Ascending aorta (tissue), 2 donors: ENCODE data around the gene C19orf44. TPM values are rescaled to one million over a fixed set of nuclear protein-coding genes. Genes with fewer than 3 reads are reported as not detected.

Experiments
- DNase-seq, 2 donors: peaks; one replicate each; pipeline ENCODE4 v3.0.0-alpha.2; 2019; ENCODE audit warnings: low spot score in 2 of 2
- H3K27ac ChIP-seq, 2 donors: fragments of 200-600 bp; sonication (generic); one replicate each; pipeline ENCODE4 v1.5.1; 2016 to 2017; ENCODE audit warnings: mild to moderate bottlenecking in 1 of 2
- H3K27me3 ChIP-seq: fragments of 200-600 bp; sonication (generic); one replicate; pipeline ENCODE4 v1.5.1; 2017
- H3K36me3 ChIP-seq, 2 donors: fragments of 200-600 bp; sonication (generic); one replicate each; pipeline ENCODE4 v1.5.1; 2016
- H3K4me1 ChIP-seq, 2 donors: fragments of 200-600 bp; sonication (generic); one replicate each; pipeline ENCODE4 v1.5.1; 2016 to 2017; ENCODE audit warnings: mild to moderate bottlenecking in 1 of 2
- H3K4me3 ChIP-seq, 2 donors: fragments of 200-600 bp; sonication (generic); one replicate each; pipeline ENCODE4 v1.5.1; 2016 to 2017; ENCODE audit warnings: mild to moderate bottlenecking in 1 of 2
- H3K9me3 ChIP-seq, 2 donors: fragments of 200-600 bp; sonication (generic); one replicate each; pipeline ENCODE4 v1.5.1; 2016
- CTCF ChIP-seq, 3 experiments: fragments of 200-600 bp in 2 of 3; fragments of 450-650 bp in 1 of 3; sonication (generic) in 2 of 3; IDR thresholded peaks; one replicate each; pipeline ENCODE4 v1.5.1; 2016 to 2019; ENCODE audit warnings: antibody characterized with exemption in 3 of 3, mild to moderate bottlenecking in 1 of 3, moderate library complexity in 1 of 3
- intact Hi-C: fragments of 100-400 bp; cut with DNase I; formaldehyde crosslinking; loops from one replicate; pipeline ENCODE4 v1.15.1; 2023
- total RNA-seq: library from RNA; depleted of rRNA; stranded (reverse); fragments of >200 nt; gene quantifications from one replicate; pipeline ENCODE4 v1.1.0, GENCODE V29; 2016

Gene C19orf44
- total RNA-seq, 1 donor from 2014 or later, result 5.1 TPM

GRCh38 chr19:16564842-16565241 lies 68.6 kb downstream of the C19orf44 start:
- H3K4me1 ChIP-seq, result peaks cover 0 to 2% of the 10 kb centered on the region in 2 donors
- no peak for TF ChIP-seq CTCF (IDR thresholded peaks at IDR 0.05)
- no peak for DNase-seq
- H3K9me3 ChIP-seq, result no peaks in the 10 kb centered on the region
- no peaks in the 10 kb centered on the region for H3K27me3 ChIP-seq
- intact Hi-C loops, result no loop called here
- no peak overlapping the region for H3K4me3 ChIP-seq
- no peak overlapping the region for H3K27ac ChIP-seq
- H3K36me3 ChIP-seq, result peaks cover 60 to 76% of the 10 kb centered on the region in 2 donors

- Histone ChIP-seq H3K36me3 (peaks cover 54 to 66% of the 10 kb centered on the region in 2 donors), H3K4me1 (peaks cover under 1 to 4% of the 10 kb centered on the region in 2 donors), H3K9me3 (no peaks in the 10 kb centered on the region), H3K27ac (no peak overlapping the region), H3K27me3 (no peaks in the 10 kb centered on the region), H3K4me3 (no peak overlapping the region)
- intact Hi-C loops, result no loop called here
- no peak for TF ChIP-seq CTCF (IDR thresholded peaks at IDR 0.05)
- no peak for DNase-seq
Observed at GRCh38 chr19:16566161-16566560, 70.0 kb downstream of the C19orf44 start.

GRCh38 chr19:16566702-16567101 lies 70.5 kb downstream of the C19orf44 start:
- intact Hi-C loops, result no loop called here
- Histone ChIP-seq H3K27ac (no peak overlapping the region), H3K27me3 (no peaks in the 10 kb centered on the region), H3K4me1 (peaks cover 5 to 9% of the 10 kb centered on the region in 2 donors), H3K9me3 (no peaks in the 10 kb centered on the region), H3K36me3 (peaks cover 49 to 60% of the 10 kb centered on the region in 2 donors), H3K4me3 (no peak overlapping the region)
- TF ChIP-seq CTCF (IDR thresholded peaks at IDR 0.05), result no peak
- no peak for DNase-seq

GRCh38 chr19:16569609-16570320 lies 73.6 kb downstream of the C19orf44 start:
- no peak for TF ChIP-seq CTCF (IDR thresholded peaks at IDR 0.05)
- H3K27me3 ChIP-seq, result no peaks in the 10 kb centered on the region
- H3K27ac ChIP-seq, result no peak overlapping the region
- no peak overlapping the region for H3K4me3 ChIP-seq
- peaks cover 32 to 34% of the 10 kb centered on the region in 2 donors for H3K36me3 ChIP-seq
- no peaks in the 10 kb centered on the region for H3K9me3 ChIP-seq
- DNase-seq, result no peak
- intact Hi-C loops, result loop anchor here (5.0 kb wide), 1 partner anchor 93 kb away; the partner anchor contains the start of genes SMIM7 and TMEM38A
- H3K4me1 ChIP-seq, result peaks cover 14 to 23% of the 10 kb centered on the region in 2 donors

Other genes with a start within 250 kb of the C19orf44 start
- 281 TPM for gene KLF2, start 171.6 kb upstream of the C19orf44 start, total RNA-seq
- gene EPS15L1, start 24.4 kb upstream of the C19orf44 start, total RNA-seq, result 52.4 TPM
- gene CALR3, start 227 bp upstream of the C19orf44 start, total RNA-seq, result not detected
- 13.8 TPM for gene CHERP, start 46.0 kb downstream of the C19orf44 start, total RNA-seq
- 56.3 TPM for gene SLC35E1, start 76.0 kb downstream of the C19orf44 start, total RNA-seq
- gene MED26, start 131.8 kb downstream of the C19orf44 start, total RNA-seq, result 3.5 TPM
- 16.7 TPM for gene SMIM7, start 163.8 kb downstream of the C19orf44 start, total RNA-seq
- 0.75 TPM for gene TMEM38A, start 164.7 kb downstream of the C19orf44 start, total RNA-seq
- not detected for gene NWD1, start 223.5 kb downstream of the C19orf44 start, total RNA-seq